GM12878 (cell line): Measurements from ENCODE around the gene CTDNEP1. TPM values are rescaled to one million over a fixed set of nuclear protein-coding genes. Genes with fewer than 3 reads are reported as not detected.

ENCODE experiments used
- CHD2 ChIP-seq: IDR thresholded peaks from 2 replicates; pipeline ENCODE4 v1.6.1; 2011; ENCODE audit warnings: low read depth, low read length, improper control_type of control experiment, borderline replicate concordance
- GABPA ChIP-seq: IDR thresholded peaks from 2 replicates; pipeline ENCODE4 v1.6.1; 2014; ENCODE audit warnings: antibody characterized with exemption, low read depth, mild to moderate bottlenecking, inconsistent platforms
- IRF5 ChIP-seq: fragments of 450-650 bp; IDR thresholded peaks from 2 replicates; pipeline ENCODE4 v1.6.1; 2017; ENCODE audit warnings: borderline replicate concordance
- LARP7 ChIP-seq: fragments of 450-650 bp; IDR thresholded peaks from 2 replicates; pipeline ENCODE4 v1.6.1; 2017; ENCODE audit warnings: mild to moderate bottlenecking
- NFYB ChIP-seq: IDR thresholded peaks from 2 replicates; pipeline ENCODE4 v1.6.1; 2011; ENCODE audit warnings: low read depth, mild to moderate bottlenecking, low read length, improper control_type of control experiment, moderate library complexity; ENCODE audit not compliant: insufficient read depth
- NRF1 ChIP-seq: conservative IDR thresholded peaks from 2 replicates; pipeline ENCODE4 v1.6.1; 2011; ENCODE audit warnings: mild to moderate bottlenecking, low read depth, low read length, improper control_type of control experiment
- POU2F2 ChIP-seq: IDR thresholded peaks from 3 replicates; pipeline ENCODE4 v1.6.1; 2011; ENCODE audit warnings: low read depth, mild to moderate bottlenecking, low read length, borderline replicate concordance
- SPI1 ChIP-seq: IDR thresholded peaks from 2 replicates; pipeline ENCODE4 v1.6.1; 2011; ENCODE audit warnings: low read depth, mild to moderate bottlenecking, low read length, moderate library complexity, borderline replicate concordance; ENCODE audit not compliant: insufficient read depth
- YY1 ChIP-seq: IDR thresholded peaks from 2 replicates; pipeline ENCODE4 v1.6.1; 2011; ENCODE audit warnings: low read depth, mild to moderate bottlenecking, low read length
- ZBTB40 ChIP-seq: fragments of 450-650 bp; IDR thresholded peaks from 2 replicates; pipeline ENCODE4 v1.6.1; 2016; ENCODE audit warnings: mild to moderate bottlenecking, moderate library complexity, borderline replicate concordance
- polyA plus RNA-seq, 11 experiments: library from polyadenylated mRNA; depleted of rRNA in 4 of 11; unstranded in 6 of 11; stranded (reverse) in 5 of 11; fragments of >200 nt; fragmentation: Nextera tagmentation in 4 of 11; fragmentation: Illumina TruSeq in 1 of 11; extraction: Ambion mirVana in 4 of 11; extraction: Trizol in 1 of 11; gene quantifications; 1 replicate in 1 of 11; 2 replicates in 10 of 11; pipeline versions ENCODE4 v1.2.1 to v1.2.3, GENCODE V29; 2011 to 2016; ENCODE audit warnings: inconsistent platforms in 2 of 11, missing spikeins in 2 of 11, low read depth in 1 of 11
- total RNA-seq, 4 experiments: library from RNA; depleted of rRNA in 3 of 4; stranded (reverse); fragments of >200 nt in 3 of 4; fragmentation: Illumina TruSeq in 1 of 4; extraction: Trizol in 1 of 4; gene quantifications; 2 replicates each; pipeline versions ENCODE4 v1.2.1 to v1.2.3, GENCODE V29; 2013 to 2021

CTDNEP1 gene
- total and polyA plus RNA-seq, 10 of the 15 experiments (the other 5 are each of a cell fraction or from before 2014, with no cell fraction given) = 23.7 to 176 (median 30.3) TPM

GRCh38 chr17:7251661-7252175, at the start of gene CTDNEP1 (continued):
- TF ChIP-seq IRF5 (no peak), LARP7 (peak; percentile 38; the same call in 1 of the 2 replicates), ZBTB40 (peak; percentile 93), NFYB (no peak), CHD2 (peak; percentile 47; the same call in 1 of the 2 replicates), SPI1 (peak; percentile 71), GABPA (peak; percentile 93), POU2F2 (no peak), YY1 (peak; percentile 98), NRF1 (peak; percentile 35)
